GM12878 (cell line): ENCODE measurements around the gene RBMS3. TPM values are rescaled to one million over a fixed set of nuclear protein-coding genes. Genes with fewer than 3 reads are reported as not detected.

Experiments
- ATAC-seq: fragments of 200-7000 bp; cut with Tn5 transposase; 3 replicates; pipeline ENCODE4 v1.9.1; 2020; ENCODE audit warnings: mild to moderate bottlenecking, moderate library complexity
- BruUV-seq: library from RNA; stranded (reverse); fragments of 400-500 nt; replicated peaks from 2 replicates; lab custom pipeline; 2021; lab: Mats Ljungman, UMichigan
- CTCF ChIA-PET: fragments of 300-600 bp; sonication (Branson Sonifier 250); formaldehyde crosslinking; extraction: SDS; loops from one replicate; lab custom pipeline; 2021; ENCODE audit warnings: inconsistent platforms; lab: Yijun Ruan, JAX
- POLR2A ChIA-PET: fragments of 350-600 bp; formaldehyde crosslinking; extraction: SDS; loops from one replicate; lab custom pipeline; 2021; ENCODE audit warnings: inconsistent platforms; lab: Charles Lee
- RAD21 ChIA-PET: fragments of 300-600 bp; sonication (Branson Sonifier 250); formaldehyde crosslinking; loops from one replicate; lab custom pipeline; 2023; ENCODE audit warnings: antibody characterized with exemption; ENCODE audit not compliant: unreplicated experiment; lab: Charles Lee
- SMC1A ChIA-PET: fragments of 300-600 bp; sonication (Branson Sonifier 250); formaldehyde crosslinking; loops from one replicate; lab custom pipeline; 2023; ENCODE audit not compliant: unreplicated experiment, uncharacterized antibody; lab: Charles Lee
- DNase-seq: peaks from one replicate; pipeline ENCODE4 v3.0.0-alpha.2; 2011; ENCODE audit warnings: low read depth, low spot score
- FAIRE-seq: peaks from 3 replicates; lab custom pipeline; 2011; peaks lifted over from hg19 to GRCh38; lab: Jason Lieb, UNC
- H2AFZ ChIP-seq: 2 replicates; pipeline ENCODE4 v1.6.0; 2011; ENCODE audit warnings: low read depth, low read length, control low read depth; ENCODE audit not compliant: control insufficient read depth
- H3K27ac ChIP-seq: 2 replicates; pipeline ENCODE4 v1.5.1; 2011; ENCODE audit warnings: control low read depth; ENCODE audit not compliant: control insufficient read depth, insufficient read depth
- H3K27me3 ChIP-seq, 2 experiments: replicated peaks in 1 of 2; 2 replicates each; pipeline versions ENCODE4 v1.6.0 to v1.6.1; 2011; ENCODE audit warnings: low read length in 1 of 2; ENCODE audit not compliant: control insufficient read depth in 2 of 2, insufficient read depth in 2 of 2
- H3K36me3 ChIP-seq, 2 experiments: 2 replicates each; pipeline ENCODE4 v1.5.1; 2011; ENCODE audit warnings: low read length in 1 of 2; ENCODE audit not compliant: control insufficient read depth in 2 of 2, insufficient read depth in 2 of 2
- H3K4me1 ChIP-seq: 2 replicates; pipeline ENCODE4 v1.6.1; 2011; ENCODE audit warnings: mild to moderate bottlenecking, low read length, moderate library complexity, mixed read lengths; ENCODE audit not compliant: control insufficient read depth, insufficient read depth
- H3K4me2 ChIP-seq: 2 replicates; pipeline ENCODE4 v1.6.0; 2011; ENCODE audit warnings: control low read depth; ENCODE audit not compliant: control insufficient read depth, insufficient read depth
- H3K4me3 ChIP-seq: fragments of 200-600 bp; sonication (generic); 2 replicates; pipeline ENCODE4 v1.5.1; 2016
- H3K79me2 ChIP-seq: 2 replicates; pipeline ENCODE4 v1.6.0; 2011; ENCODE audit warnings: low read length; ENCODE audit not compliant: control insufficient read depth, insufficient read depth
- H3K9ac ChIP-seq: 2 replicates; pipeline ENCODE4 v1.8.0; 2011; ENCODE audit warnings: low read length, control low read depth, mixed read lengths; ENCODE audit not compliant: control insufficient read depth, insufficient read depth
- H3K9me3 ChIP-seq: replicated peaks from 3 replicates; pipeline ENCODE4 v1.5.1; 2011; ENCODE audit warnings: mild to moderate bottlenecking, low read length; ENCODE audit not compliant: control insufficient read depth, insufficient read depth
- H4K20me1 ChIP-seq: 2 replicates; pipeline ENCODE4 v1.6.0; 2011; ENCODE audit not compliant: control insufficient read depth, insufficient read depth
- ASH2L ChIP-seq: fragments of 300-600, 200-600 bp; sonication (generic); IDR thresholded peaks from 2 replicates; pipeline ENCODE4 v1.6.1; 2017; ENCODE audit warnings: low read depth, mild to moderate bottlenecking, borderline replicate concordance
- BCLAF1 ChIP-seq: fragments of 450-650 bp; IDR thresholded peaks from 2 replicates; pipeline ENCODE4 v1.6.1; 2017; ENCODE audit warnings: antibody characterized with exemption, mild to moderate bottlenecking, moderate library complexity
- E2F4 ChIP-seq: IDR thresholded peaks from 2 replicates; pipeline ENCODE4 v1.6.1; 2012; ENCODE audit warnings: low read depth, low read length, improper control_type of control experiment
- EP300 ChIP-seq, 2 experiments: fragments of 150-350 bp in 1 of 2; IDR thresholded peaks; 2 replicates each; pipeline ENCODE4 v1.6.1; 2011 to 2012; ENCODE audit warnings: low read depth in 2 of 2, low read length in 2 of 2, borderline replicate concordance in 1 of 2, improper control_type of control experiment in 1 of 2, inconsistent platforms in 1 of 2; ENCODE audit not compliant: control insufficient read depth in 1 of 2
- FOXM1 ChIP-seq: IDR thresholded peaks from 2 replicates; pipeline ENCODE4 v1.6.1; 2012; ENCODE audit warnings: low read depth, mild to moderate bottlenecking, inconsistent platforms, low read length, moderate library complexity
- HDGF ChIP-seq: fragments of 450-650 bp; IDR thresholded peaks from 2 replicates; pipeline ENCODE4 v1.6.1; 2016; ENCODE audit warnings: antibody characterized with exemption
- IKZF1 ChIP-seq: fragments of 450-650 bp; conservative IDR thresholded peaks from 2 replicates; pipeline ENCODE4 v1.6.1; 2017; ENCODE audit warnings: antibody characterized with exemption, mild to moderate bottlenecking
- MXI1 ChIP-seq: fragments of 150-350 bp; IDR thresholded peaks from 2 replicates; pipeline ENCODE4 v1.6.1; 2011; ENCODE audit warnings: low read depth, mild to moderate bottlenecking, inconsistent platforms, low read length, improper control_type of control experiment
- PAX8 ChIP-seq: fragments of 450-650 bp; IDR thresholded peaks from 2 replicates; pipeline ENCODE4 v1.6.1; 2017; ENCODE audit warnings: mild to moderate bottlenecking, moderate library complexity
- RAD51 ChIP-seq: fragments of 450-650 bp; IDR thresholded peaks from 2 replicates; pipeline ENCODE4 v1.6.1; 2016; ENCODE audit warnings: moderate library complexity, mild to moderate bottlenecking, inconsistent platforms
- RUNX3 ChIP-seq: IDR thresholded peaks from 2 replicates; pipeline ENCODE4 v1.6.1; 2012; ENCODE audit warnings: low read length, inconsistent platforms
- SMAD1 ChIP-seq: fragments of 450-650 bp; IDR thresholded peaks from 2 replicates; pipeline ENCODE4 v1.6.1; 2018; ENCODE audit warnings: mild to moderate bottlenecking, low read depth; ENCODE audit not compliant: partially characterized antibody
- SRF ChIP-seq, 2 experiments: IDR thresholded peaks; 2 replicates each; pipeline ENCODE4 v1.6.1; 2011; ENCODE audit warnings: low read depth in 2 of 2, low read length in 2 of 2, mild to moderate bottlenecking in 1 of 2, moderate library complexity in 1 of 2
- TCF7 ChIP-seq: IDR thresholded peaks from 2 replicates; pipeline ENCODE4 v1.6.1; 2014; ENCODE audit warnings: antibody characterized with exemption, borderline replicate concordance
- ZBTB11 ChIP-seq: fragments of 450-650 bp; formaldehyde crosslinking; IDR thresholded peaks from 2 replicates; pipeline ENCODE4 v1.5.0; 2022; ENCODE audit warnings: mild to moderate bottlenecking, missing genetic modification characterization
- ZSCAN29 ChIP-seq: fragments of 450-650 bp; IDR thresholded peaks from 2 replicates; pipeline ENCODE4 v1.6.1; 2017; ENCODE audit warnings: mild to moderate bottlenecking, moderate library complexity
- WGBS: methylation state at CpG from one replicate; pipeline ENCODE4 v1.1.6; 2016; ENCODE audit warnings: low lambda C conversion rate; ENCODE audit not compliant: insufficient replicate concordance, insufficient coverage; ENCODE audit errors: missing lambda C conversion rate; 5-methylcytosine and 5-hydroxymethylcytosine counted together
- in situ Hi-C: fragments of 300-500 bp; cut with MboI; formaldehyde crosslinking; loops from 9 replicates; pipeline ENCODE4 v1.14.3; 2018; ENCODE audit warnings: mixed read lengths
- intact Hi-C: fragments of 100-400 bp; cut with micrococcal nuclease; formaldehyde crosslinking; loops from one replicate; pipeline ENCODE4 v1.14.2; 2022; ENCODE audit not compliant: unreplicated experiment
- polyA plus RNA-seq, 11 experiments: library from polyadenylated mRNA; depleted of rRNA in 4 of 11; unstranded in 6 of 11; stranded (reverse) in 5 of 11; fragments of >200 nt; fragmentation: Nextera tagmentation in 4 of 11; fragmentation: Illumina TruSeq in 1 of 11; extraction: Ambion mirVana in 4 of 11; extraction: Trizol in 1 of 11; gene quantifications; 1 replicate in 1 of 11; 2 replicates in 10 of 11; pipeline versions ENCODE4 v1.2.1 to v1.2.3, GENCODE V29; 2011 to 2016; ENCODE audit warnings: inconsistent platforms in 2 of 11, missing spikeins in 2 of 11, low read depth in 1 of 11
- total RNA-seq, 4 experiments: library from RNA; depleted of rRNA in 3 of 4; stranded (reverse); fragments of >200 nt in 3 of 4; fragmentation: Illumina TruSeq in 1 of 4; extraction: Trizol in 1 of 4; gene quantifications; 2 replicates each; pipeline versions ENCODE4 v1.2.1 to v1.2.3, GENCODE V29; 2013 to 2021

RBMS3 gene
- total and polyA plus RNA-seq, 10 of the 15 experiments (the other 5 are each of a cell fraction or from before 2014, with no cell fraction given): 0.79 to 4.7 (median 3.1) TPM

- TF ChIP-seq ZBTB11 (CRISPR knock-in tag) (no peak), ASH2L (no peak), FOXM1 (no peak), E2F4 (no peak)
Observed at GRCh38 chr3:29919571-29919970, 638.7 kb downstream of the RBMS3 start (continued).

- Histone ChIP-seq H3K36me3 (no peaks in the 10 kb centered on the region), H3K79me2 (no peaks in the 10 kb centered on the region), H3K9ac (no peak overlapping the region), H3K4me3 (no peak overlapping the region), H3K9me3 (no peaks in the 10 kb centered on the region), H4K20me1 (no peaks in the 10 kb centered on the region), H3K4me1 (no peaks in the 10 kb centered on the region), H3K27me3 (no peaks in the 10 kb centered on the region), H3K27ac (no peak overlapping the region), H3K4me2 (no peak overlapping the region), H2AFZ (no peak overlapping the region)
- BruUV-seq: no TSS peak
- WGBS: 0% methylated on average over 5 of the region's 5 CpGs
- intact Hi-C loops: no loop called here
- DNase-seq (no peak), FAIRE-seq (no peak), ATAC-seq (no peak)
- ChIA-PET CTCF (interaction anchor here (0.5 kb wide), 1 partner anchor 19 kb away, joined by 3 read pairs; no protein-coding TSS in a partner anchor), RAD21 (no interaction called here), POLR2A (no interaction called here), SMC1A (no interaction called here)
- in situ Hi-C loops: no loop called here
- TF ChIP-seq ZSCAN29: no peak
- no peak for TF ChIP-seq HDGF
- no peak for TF ChIP-seq MXI1
- TF ChIP-seq BCLAF1: no peak
- TF ChIP-seq PAX8: no peak
- no peak for TF ChIP-seq SMAD1
- TF ChIP-seq IKZF1: no peak
- no peak for TF ChIP-seq RAD51
- no peak for TF ChIP-seq RUNX3
- no peak for TF ChIP-seq TCF7
- no peak for TF ChIP-seq EP300 (IDR thresholded peaks at IDR 0.05; ENCODE audit: borderline replicate concordance in 1 of 2, control insufficient read depth in 1 of 2, low read depth in 2 of 2, low read length in 2 of 2)
- TF ChIP-seq SRF (IDR thresholded peaks at IDR 0.05; ENCODE audit: low read depth in 2 of 2, low read length in 2 of 2): no peak
Observed at GRCh38 chr3:29922992-29923746, 642.3 kb downstream of the RBMS3 start.
